HL-60 (cell line): ENCODE data around the gene LMBRD2.

Source experiments
- DNase-seq, 2 experiments: peaks; one replicate each; pipeline ENCODE4 v3.0.0-alpha.2; 2010 to 2020; ENCODE audit warnings: low read depth in 1 of 2, low spot score in 1 of 2
- H3K27ac ChIP-seq: fragments of 250-450 bp; sonication (Bioruptor Pico); replicated peaks from 2 replicates; pipeline ENCODE4 v1.5.1; 2020; ENCODE audit warnings: mild to moderate bottlenecking, moderate library complexity
- H3K27me3 ChIP-seq: fragments of 250-450 bp; sonication (Bioruptor Pico); 2 replicates; pipeline ENCODE4 v1.5.1; 2021; ENCODE audit warnings: mild to moderate bottlenecking, moderate library complexity; ENCODE audit not compliant: insufficient read depth, poor library complexity, severe bottlenecking
- H3K4me3 ChIP-seq: replicated peaks from 2 replicates; pipeline ENCODE4 v1.5.1; 2011; ENCODE audit warnings: mild to moderate bottlenecking, control low read depth, low read length; ENCODE audit not compliant: insufficient read depth
- CTCF ChIP-seq: IDR thresholded peaks from one replicate; pipeline ENCODE4 v1.5.1; 2011; ENCODE audit warnings: low read length, control low read depth, inconsistent platforms; ENCODE audit not compliant: insufficient read depth
- GABPA ChIP-seq: IDR thresholded peaks from 2 replicates; pipeline ENCODE4 v1.6.1; 2012; ENCODE audit warnings: low read depth
- POLR2AphosphoS5 ChIP-seq: IDR thresholded peaks from 2 replicates; pipeline ENCODE4 v1.6.1; 2012; ENCODE audit warnings: low read depth
- SPI1 ChIP-seq: IDR thresholded peaks from 2 replicates; pipeline ENCODE4 v1.6.1; 2012; ENCODE audit warnings: low read depth, mild to moderate bottlenecking, borderline replicate concordance
- TF ChIP-seq, protein P1 (sequence below): IDR thresholded peaks from 2 replicates; pipeline ENCODE4 v1.6.1; 2012; ENCODE audit warnings: low read depth; ENCODE audit not compliant: insufficient replicate concordance

LMBRD2 gene

GRCh38 chr5:36147681-36148080, 4.0 kb downstream of the LMBRD2 start:
- Histone ChIP-seq H3K27ac (no peak overlapping the region), H3K4me3 (no peak overlapping the region), H3K27me3 (no peaks in the 10 kb centered on the region)
- DNase-seq, result no peak
- no peak for TF ChIP-seq CTCF
- TF ChIP-seq POLR2AphosphoS5, result no peak
- TF ChIP-seq GABPA, result no peak
- TF ChIP-seq, protein P1, sequence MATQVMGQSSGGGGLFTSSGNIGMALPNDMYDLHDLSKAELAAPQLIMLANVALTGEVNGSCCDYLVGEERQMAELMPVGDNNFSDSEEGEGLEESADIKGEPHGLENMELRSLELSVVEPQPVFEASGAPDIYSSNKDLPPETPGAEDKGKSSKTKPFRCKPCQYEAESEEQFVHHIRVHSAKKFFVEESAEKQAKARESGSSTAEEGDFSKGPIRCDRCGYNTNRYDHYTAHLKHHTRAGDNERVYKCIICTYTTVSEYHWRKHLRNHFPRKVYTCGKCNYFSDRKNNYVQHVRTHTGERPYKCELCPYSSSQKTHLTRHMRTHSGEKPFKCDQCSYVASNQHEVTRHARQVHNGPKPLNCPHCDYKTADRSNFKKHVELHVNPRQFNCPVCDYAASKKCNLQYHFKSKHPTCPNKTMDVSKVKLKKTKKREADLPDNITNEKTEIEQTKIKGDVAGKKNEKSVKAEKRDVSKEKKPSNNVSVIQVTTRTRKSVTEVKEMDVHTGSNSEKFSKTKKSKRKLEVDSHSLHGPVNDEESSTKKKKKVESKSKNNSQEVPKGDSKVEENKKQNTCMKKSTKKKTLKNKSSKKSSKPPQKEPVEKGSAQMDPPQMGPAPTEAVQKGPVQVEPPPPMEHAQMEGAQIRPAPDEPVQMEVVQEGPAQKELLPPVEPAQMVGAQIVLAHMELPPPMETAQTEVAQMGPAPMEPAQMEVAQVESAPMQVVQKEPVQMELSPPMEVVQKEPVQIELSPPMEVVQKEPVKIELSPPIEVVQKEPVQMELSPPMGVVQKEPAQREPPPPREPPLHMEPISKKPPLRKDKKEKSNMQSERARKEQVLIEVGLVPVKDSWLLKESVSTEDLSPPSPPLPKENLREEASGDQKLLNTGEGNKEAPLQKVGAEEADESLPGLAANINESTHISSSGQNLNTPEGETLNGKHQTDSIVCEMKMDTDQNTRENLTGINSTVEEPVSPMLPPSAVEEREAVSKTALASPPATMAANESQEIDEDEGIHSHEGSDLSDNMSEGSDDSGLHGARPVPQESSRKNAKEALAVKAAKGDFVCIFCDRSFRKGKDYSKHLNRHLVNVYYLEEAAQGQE, result no peak
- no peak for TF ChIP-seq SPI1

DNA sequence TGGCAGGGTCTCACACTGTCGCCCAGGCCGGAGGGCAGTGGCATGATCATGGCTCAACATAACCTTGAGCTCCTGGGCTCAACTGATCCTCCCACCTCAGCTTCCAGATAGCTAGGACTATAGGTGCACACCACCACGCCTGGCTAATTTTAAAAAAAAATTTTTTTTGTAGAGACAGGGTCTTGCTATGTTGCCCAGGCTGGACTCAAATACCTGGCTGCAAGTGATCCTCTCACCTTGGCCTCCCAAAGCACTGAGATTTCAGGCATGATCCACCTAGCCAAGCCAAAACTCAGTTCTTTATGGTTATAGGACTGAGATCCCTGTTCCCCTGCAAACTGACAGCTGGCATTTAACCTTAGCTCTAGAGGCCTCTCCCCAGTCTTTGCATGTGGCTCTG, 5.3 kb downstream of the LMBRD2 start:
- Histone ChIP-seq H3K4me3 (no peak overlapping the region), H3K27ac (no peak overlapping the region), H3K27me3 (no peaks in the 10 kb centered on the region)
- no peak for TF ChIP-seq POLR2AphosphoS5
- TF ChIP-seq, protein P1, result no peak
- DNase-seq, result no peak

DNA sequence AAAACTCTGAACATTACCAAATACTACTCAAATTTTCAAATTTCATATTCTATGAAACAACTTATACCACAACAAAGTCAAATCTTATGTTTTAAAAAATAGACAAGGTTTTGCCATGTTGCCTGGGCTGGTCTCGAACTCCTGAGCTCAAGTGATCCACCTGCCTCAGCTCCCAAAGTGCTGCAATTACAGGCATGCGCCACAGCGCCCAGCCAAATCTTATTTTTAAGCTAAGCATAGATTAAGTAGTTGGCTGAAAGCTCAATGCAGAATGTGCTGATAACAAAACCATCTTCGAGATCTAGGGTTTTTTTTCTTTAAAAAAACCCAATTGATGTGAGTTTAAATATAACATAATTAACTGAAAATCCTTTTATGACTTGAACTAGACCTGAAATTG, 6.4 kb downstream of the LMBRD2 start:
- no peak for DNase-seq
- Histone ChIP-seq H3K4me3 (no peak overlapping the region), H3K27ac (no peak overlapping the region), H3K27me3 (no peaks in the 10 kb centered on the region)
- no peak for TF ChIP-seq CTCF
- no peak for TF ChIP-seq POLR2AphosphoS5
- no peak for TF ChIP-seq GABPA
- no peak for TF ChIP-seq SPI1
- TF ChIP-seq, protein P1, result no peak
